ENCODE results near the gene TNS3.

DNA sequence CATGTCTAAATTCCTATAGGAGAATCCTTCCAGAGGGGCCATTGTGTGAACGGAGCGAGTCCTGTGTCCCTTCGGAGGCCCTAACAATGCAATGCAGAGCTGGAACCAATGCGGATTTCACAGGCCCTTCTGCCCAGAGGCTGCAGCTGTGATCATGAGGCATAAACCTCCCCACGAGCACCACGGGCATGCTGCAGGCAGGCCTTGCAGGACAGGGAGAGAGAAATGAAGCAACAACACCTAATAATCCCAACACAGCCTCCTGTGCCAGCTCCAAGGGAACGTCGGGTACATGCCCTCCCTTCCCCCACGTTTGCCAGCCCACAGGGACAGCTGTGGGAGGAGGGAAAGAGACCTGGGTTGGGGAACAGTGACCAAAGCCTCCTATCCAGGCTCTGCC, 74.4 kb downstream of the TNS3 start:
- no peak for TF ChIP-seq POLR2A (IDR thresholded peaks at IDR 0.05; ENCODE audit: low read depth, low read length)
- TF ChIP-seq ESRRA (IDR thresholded peaks at IDR 0.05; ENCODE audit: low read length), result no peak

Measured in GM12878 (cell line).